Kidney capillary endothelial cell (primary cell): ENCODE measurements around the gene ADGRV1.
"Not testable (repeated sequence)": the region's sequence is repeated elsewhere in the genome, so short reads cannot be mapped to it uniquely, and the experiment has no call there.

ENCODE experiments used
- DNase-seq: peaks from one replicate; pipeline ENCODE4 v3.0.0-alpha.2; 2018; ENCODE audit warnings: low spot score

The ADGRV1 gene

GRCh38 chr5:90549729-90550275 lies 8.8 kb upstream of the ADGRV1 start:
- no peak for DNase-seq

GRCh38 chr5:90550963-90551362 lies 7.6 kb upstream of the ADGRV1 start:
- DNase-seq, result no peak

- no peak for DNase-seq
These were observed 7.2 kb upstream of the ADGRV1 start for GRCh38 chr5:90551376-90551775.

GRCh38 chr5:90553711-90554110 lies 4.9 kb upstream of the ADGRV1 start:
- DNase-seq, result no peak

GRCh38 chr5:90554358-90555006 lies 4.1 kb upstream of the ADGRV1 start:
- no peak for DNase-seq

GRCh38 chr5:90555666-90556065 lies 2.9 kb upstream of the ADGRV1 start:
- no peak for DNase-seq

- DNase-seq, result no peak
These were observed 1.2 kb upstream of the ADGRV1 start for GRCh38 chr5:90557391-90557790.

- no peak for DNase-seq
These were observed 726 bp upstream of the ADGRV1 start for GRCh38 chr5:90557871-90558270.

- peak; percentile 60 for DNase-seq
These were observed 2.2 kb downstream of the ADGRV1 start for GRCh38 chr5:90560771-90561170.

GRCh38 chr5:90561766-90562165 lies 3.2 kb downstream of the ADGRV1 start:
- DNase-seq, result no peak

- no peak for DNase-seq
These were observed 3.7 kb downstream of the ADGRV1 start for GRCh38 chr5:90562341-90562740.

- no peak for DNase-seq
These were observed 4.5 kb downstream of the ADGRV1 start for GRCh38 chr5:90563108-90563507.

- no peak for DNase-seq
These were observed 6.9 kb downstream of the ADGRV1 start for GRCh38 chr5:90565491-90565890.

GRCh38 chr5:90569084-90569483 lies 10.5 kb downstream of the ADGRV1 start:
- no peak for DNase-seq

- no peak for DNase-seq
These were observed 11.4 kb downstream of the ADGRV1 start for GRCh38 chr5:90570034-90570433.

GRCh38 chr5:90571147-90571773 lies 12.7 kb downstream of the ADGRV1 start:
- DNase-seq, result no peak

GRCh38 chr5:90575712-90576111 lies 17.1 kb downstream of the ADGRV1 start:
- no peak for DNase-seq

- not testable (repeated sequence) for DNase-seq
These were observed 18.0 kb downstream of the ADGRV1 start for GRCh38 chr5:90576566-90576965.

- not testable (repeated sequence) for DNase-seq
These were observed 21.3 kb downstream of the ADGRV1 start for GRCh38 chr5:90579905-90580304.

- DNase-seq, result no peak
These were observed 23.4 kb downstream of the ADGRV1 start for GRCh38 chr5:90581956-90582355.

GRCh38 chr5:90585337-90585986 lies 26.9 kb downstream of the ADGRV1 start:
- no peak for DNase-seq

GRCh38 chr5:90586469-90586868 lies 27.9 kb downstream of the ADGRV1 start:
- DNase-seq, result no peak

- no peak for DNase-seq
These were observed 31.6 kb downstream of the ADGRV1 start for GRCh38 chr5:90590170-90590569.
